ENCODE results near the gene MZT2A.
"Not testable (repeated sequence)": the region's sequence is repeated elsewhere in the genome, so short reads cannot be mapped to it uniquely, and the experiment has no call there.

DNA sequence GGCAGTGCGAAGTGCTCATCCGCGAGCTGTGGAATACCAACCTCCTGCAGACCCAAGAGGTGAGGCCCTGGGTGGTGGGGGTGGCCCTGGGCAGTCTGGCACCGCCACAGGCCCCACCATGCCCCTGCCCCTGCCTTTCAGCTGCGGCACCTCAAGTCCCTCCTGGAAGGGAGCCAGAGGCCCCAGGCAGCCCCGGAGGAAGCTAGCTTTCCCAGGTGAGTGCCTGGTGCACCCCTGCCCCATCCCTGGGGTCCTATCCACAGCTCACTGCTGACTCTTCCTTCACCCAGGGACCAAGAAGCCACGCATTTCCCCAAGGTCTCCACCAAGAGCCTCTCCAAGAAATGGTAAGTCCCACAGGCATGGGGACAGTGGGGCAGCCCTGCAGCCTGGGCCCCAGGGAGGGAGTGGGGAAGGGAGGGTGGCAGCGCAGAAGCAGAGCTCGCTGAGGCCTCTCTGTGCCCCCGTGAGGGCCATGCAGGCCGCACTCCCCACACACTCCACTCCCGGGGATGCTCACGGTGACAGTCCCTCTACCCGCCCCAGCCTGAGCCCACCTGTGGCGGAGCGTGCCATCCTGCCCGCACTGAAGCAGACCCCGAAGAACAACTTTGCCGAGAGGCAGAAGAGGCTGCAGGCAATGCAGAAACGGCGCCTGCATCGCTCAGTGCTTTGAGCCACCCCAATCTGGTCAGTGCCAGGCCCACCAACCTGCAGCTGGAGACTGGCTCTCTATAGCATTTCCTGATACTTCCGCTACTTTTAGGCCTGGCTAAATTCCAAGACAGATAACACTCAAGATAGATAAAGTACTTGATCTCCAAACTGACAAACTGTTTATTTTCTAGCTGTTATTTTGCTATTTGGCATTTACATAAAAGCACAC is 40.8 kb upstream of the MZT2A start:
- TF ChIP-seq, protein P1, sequence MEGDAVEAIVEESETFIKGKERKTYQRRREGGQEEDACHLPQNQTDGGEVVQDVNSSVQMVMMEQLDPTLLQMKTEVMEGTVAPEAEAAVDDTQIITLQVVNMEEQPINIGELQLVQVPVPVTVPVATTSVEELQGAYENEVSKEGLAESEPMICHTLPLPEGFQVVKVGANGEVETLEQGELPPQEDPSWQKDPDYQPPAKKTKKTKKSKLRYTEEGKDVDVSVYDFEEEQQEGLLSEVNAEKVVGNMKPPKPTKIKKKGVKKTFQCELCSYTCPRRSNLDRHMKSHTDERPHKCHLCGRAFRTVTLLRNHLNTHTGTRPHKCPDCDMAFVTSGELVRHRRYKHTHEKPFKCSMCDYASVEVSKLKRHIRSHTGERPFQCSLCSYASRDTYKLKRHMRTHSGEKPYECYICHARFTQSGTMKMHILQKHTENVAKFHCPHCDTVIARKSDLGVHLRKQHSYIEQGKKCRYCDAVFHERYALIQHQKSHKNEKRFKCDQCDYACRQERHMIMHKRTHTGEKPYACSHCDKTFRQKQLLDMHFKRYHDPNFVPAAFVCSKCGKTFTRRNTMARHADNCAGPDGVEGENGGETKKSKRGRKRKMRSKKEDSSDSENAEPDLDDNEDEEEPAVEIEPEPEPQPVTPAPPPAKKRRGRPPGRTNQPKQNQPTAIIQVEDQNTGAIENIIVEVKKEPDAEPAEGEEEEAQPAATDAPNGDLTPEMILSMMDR (IDR thresholded peaks at IDR 0.05; ENCODE audit: low read depth, low read length): not testable (repeated sequence)
- not testable (repeated sequence) for TF ChIP-seq EZH2phosphoT487 (IDR thresholded peaks at IDR 0.05; ENCODE audit: low read depth)
